Measurements from ENCODE around the gene MIF4GD.

The MIF4GD gene

GRCh38 chr17:75244133-75244866 is 26.7 kb downstream of the MIF4GD start:
- no peaks in the 10 kb centered on the region for H3K9me3 Mint-ChIP-seq
- no peak overlapping the region for H3K27ac Mint-ChIP-seq
- peaks cover 10% of the 10 kb centered on the region for H3K4me1 Mint-ChIP-seq
- peaks cover 2% of the 10 kb centered on the region for H3K27me3 Mint-ChIP-seq (ENCODE audit: low read depth, poor library complexity)
- no peak for TF ChIP-seq CTCF (IDR thresholded peaks at IDR 0.05)
- no peak for DNase-seq
- no peak overlapping the region for H3K4me3 Mint-ChIP-seq
- peaks cover 30% of the 10 kb centered on the region for H3K36me3 Mint-ChIP-seq (ENCODE audit: low read depth)

GRCh38 chr17:75242461-75243042 is 28.5 kb downstream of the MIF4GD start:
- Mint-ChIP-seq H3K4me3 (no peak overlapping the region), H3K27ac (peak overlapping the region; percentile 24), H3K4me1 (peaks cover 15% of the 10 kb centered on the region), H3K27me3 (ENCODE audit: low read depth, poor library complexity) (peaks cover 2% of the 10 kb centered on the region), H3K36me3 (ENCODE audit: low read depth) (peaks cover 35% of the 10 kb centered on the region), H3K9me3 (no peaks in the 10 kb centered on the region)
- TF ChIP-seq CTCF (IDR thresholded peaks at IDR 0.05): no peak
- DNase-seq: no peak

DNA sequence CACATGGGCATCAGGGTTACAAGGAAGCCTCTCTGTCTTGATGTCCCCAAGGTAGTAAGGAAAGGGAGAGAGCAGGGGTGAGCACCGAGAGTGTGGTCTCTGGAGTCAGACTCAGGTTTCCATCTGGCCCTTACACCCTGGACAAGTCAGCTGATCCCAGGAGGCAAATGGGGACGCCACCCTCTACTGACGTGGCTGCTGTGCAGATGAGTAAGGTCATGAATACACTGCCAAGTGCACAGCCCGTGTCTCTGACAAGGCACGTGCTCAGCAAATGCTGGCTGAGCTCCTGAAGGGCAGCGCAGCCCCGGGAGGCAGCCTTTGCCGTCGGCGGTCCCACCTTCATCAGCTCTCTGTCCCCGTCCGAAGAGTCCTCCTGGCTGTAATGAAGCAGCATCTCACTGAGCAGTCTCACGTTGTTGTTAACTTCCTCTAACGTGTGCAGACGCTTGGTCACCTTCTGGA is 29.0 kb downstream of the MIF4GD start:
- Mint-ChIP-seq H3K4me3 (no peak overlapping the region), H3K4me1 (peaks cover 15% of the 10 kb centered on the region), H3K27me3 (ENCODE audit: low read depth, poor library complexity) (peaks cover 2% of the 10 kb centered on the region), H3K9me3 (no peaks in the 10 kb centered on the region), H3K27ac (no peak overlapping the region), H3K36me3 (ENCODE audit: low read depth) (peaks cover 40% of the 10 kb centered on the region)
- no peak for TF ChIP-seq CTCF (IDR thresholded peaks at IDR 0.05)
- no peak for DNase-seq

DNA sequence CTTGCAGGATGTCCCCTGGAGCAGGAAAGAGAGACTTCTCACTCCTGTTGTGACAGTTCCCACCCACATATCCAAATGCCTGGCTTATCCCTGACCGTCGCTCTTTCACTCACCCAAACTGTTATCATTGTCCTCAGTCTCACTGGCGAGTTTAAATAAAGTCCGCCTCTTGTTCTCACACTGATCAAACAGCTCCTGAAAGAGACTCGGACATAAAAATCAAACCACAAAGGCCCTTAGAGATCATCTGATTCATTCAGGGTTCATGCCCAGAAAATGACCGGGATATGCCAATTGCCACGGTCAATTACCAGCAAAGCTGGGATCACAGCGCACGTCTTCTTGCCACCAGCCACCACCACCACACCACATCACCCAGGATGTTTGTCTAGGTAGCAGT is 29.5 kb downstream of the MIF4GD start:
- no peaks in the 10 kb centered on the region for H3K9me3 Mint-ChIP-seq
- peaks cover 15% of the 10 kb centered on the region for H3K4me1 Mint-ChIP-seq
- peak overlapping the region; percentile 79 for H3K27ac Mint-ChIP-seq
- no peak for DNase-seq
- peaks cover 37% of the 10 kb centered on the region for H3K36me3 Mint-ChIP-seq (ENCODE audit: low read depth)
- H3K4me3 Mint-ChIP-seq: no peak overlapping the region
- H3K27me3 Mint-ChIP-seq (ENCODE audit: low read depth, poor library complexity): peaks cover 2% of the 10 kb centered on the region
- TF ChIP-seq CTCF (IDR thresholded peaks at IDR 0.05): no peak

- Mint-ChIP-seq H3K4me3 (no peak overlapping the region), H3K36me3 (ENCODE audit: low read depth) (peaks cover 37% of the 10 kb centered on the region), H3K9me3 (no peaks in the 10 kb centered on the region), H3K27me3 (ENCODE audit: low read depth, poor library complexity) (peaks cover 2% of the 10 kb centered on the region), H3K4me1 (peaks cover 15% of the 10 kb centered on the region), H3K27ac (no peak overlapping the region)
- DNase-seq: no peak
- no peak for TF ChIP-seq CTCF (IDR thresholded peaks at IDR 0.05)
Observed at GRCh38 chr17:75241143-75241430, 29.9 kb downstream of the MIF4GD start.
